ENCODE measurements around the gene PAGR1.
"Not testable (repeated sequence)": the region's sequence is repeated elsewhere in the genome, so short reads cannot be mapped to it uniquely, and the experiment has no call there.

Gene PAGR1

DNA sequence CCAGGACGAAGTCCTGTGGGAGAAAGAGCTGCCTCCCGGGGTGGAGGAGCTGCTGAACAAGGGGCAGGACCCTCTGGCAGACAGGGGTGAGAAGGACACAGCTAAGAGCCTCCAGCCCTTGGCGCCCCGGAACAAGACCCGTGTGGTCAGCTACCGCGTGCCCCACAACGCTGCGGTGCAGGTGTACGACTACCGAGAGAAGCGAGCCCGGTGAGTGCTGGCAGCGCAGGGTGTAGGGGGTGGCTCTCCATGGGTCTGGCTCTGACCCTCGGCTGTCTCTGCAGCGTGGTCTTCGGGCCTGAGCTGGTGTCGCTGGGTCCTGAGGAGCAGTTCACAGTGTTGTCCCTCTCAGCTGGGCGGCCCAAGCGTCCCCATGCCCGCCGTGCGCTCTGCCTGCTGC, 25.7 kb downstream of the PAGR1 start:
- no peak for DNase-seq

DNA sequence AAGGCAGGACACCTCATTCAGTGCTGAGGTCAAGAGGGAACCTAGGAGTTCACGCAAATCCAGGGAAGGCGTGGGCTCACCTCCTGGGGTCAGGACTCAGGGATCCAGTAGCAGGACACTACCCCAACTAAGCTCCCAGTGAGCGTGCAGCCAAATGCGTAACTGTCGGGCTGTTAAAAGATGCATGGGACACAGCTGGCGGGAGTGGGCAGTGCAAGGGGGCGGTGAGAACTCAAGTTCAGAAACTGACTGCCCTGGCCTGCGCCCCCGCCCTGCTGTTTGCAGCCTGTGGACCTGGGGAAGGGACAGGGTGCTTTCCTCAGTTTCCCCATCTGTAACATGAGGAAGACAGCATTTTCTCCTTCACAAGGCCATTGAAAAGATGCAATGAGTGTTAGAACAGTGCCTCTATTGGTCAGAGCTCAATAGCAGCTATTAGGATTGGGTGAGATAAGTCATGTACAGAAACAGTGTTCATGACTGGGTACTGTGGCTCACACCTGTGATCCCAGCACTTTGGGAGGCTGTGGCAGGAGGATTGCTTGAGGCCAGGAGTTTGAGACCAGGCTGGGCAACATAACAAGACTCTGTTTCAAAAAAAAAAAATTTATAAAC, 26.9 kb downstream of the PAGR1 start:
- DNase-seq, result no peak

DNA sequence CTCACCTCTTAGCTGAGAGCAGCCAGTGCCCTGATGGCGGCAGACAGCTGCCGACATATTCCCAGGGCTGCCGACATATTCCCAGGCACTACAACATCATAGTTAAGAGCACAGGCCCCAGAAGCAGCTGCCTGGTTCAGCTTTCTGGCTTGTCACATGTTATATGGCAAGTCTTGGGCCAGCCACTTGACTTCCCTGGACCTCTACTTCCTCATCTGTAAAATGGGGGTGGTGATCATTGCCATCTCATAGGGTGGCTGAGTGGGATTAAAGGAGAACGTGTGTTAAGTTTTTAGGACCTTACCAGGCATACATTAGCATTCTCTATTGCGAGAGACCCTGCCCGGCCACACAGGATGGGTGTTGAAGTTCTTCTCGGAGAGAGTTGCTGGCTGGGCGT, 28.0 kb downstream of the PAGR1 start:
- DNase-seq, result no peak

DNA sequence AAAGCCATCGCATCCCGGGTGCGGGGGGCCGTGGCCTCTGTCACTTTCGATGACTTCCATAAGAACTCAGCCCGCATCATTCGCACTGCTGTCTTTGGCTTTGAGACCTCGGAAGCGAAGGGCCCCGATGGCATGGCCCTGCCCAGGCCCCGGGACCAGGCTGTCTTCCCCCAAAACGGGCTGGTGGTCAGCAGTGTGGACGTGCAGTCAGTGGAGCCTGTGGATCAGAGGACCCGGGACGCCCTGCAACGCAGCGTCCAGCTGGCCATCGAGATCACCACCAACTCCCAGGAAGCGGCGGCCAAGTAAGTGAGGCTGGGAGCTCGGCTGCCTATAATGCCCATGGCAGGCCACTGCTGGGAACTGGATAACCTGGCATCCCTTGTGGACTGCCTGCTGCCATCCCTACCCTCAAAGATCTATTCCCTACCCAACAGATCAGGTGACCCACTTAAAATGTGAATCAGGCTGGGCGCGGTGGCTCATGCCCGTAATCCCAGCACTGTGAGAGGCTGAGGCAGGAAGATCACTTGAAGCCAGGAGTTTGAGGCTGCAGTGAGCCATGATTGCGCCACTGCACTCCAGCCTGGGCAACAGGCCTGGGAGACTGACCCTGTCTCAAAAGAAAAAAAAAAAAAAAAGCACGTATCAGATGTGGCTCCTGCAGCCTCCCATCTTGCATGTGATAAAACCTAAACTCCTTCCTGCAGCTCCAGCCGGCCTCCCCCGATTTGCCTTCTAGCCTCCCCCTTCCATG, 28.8 kb downstream of the PAGR1 start:
- no peak for DNase-seq

DNA sequence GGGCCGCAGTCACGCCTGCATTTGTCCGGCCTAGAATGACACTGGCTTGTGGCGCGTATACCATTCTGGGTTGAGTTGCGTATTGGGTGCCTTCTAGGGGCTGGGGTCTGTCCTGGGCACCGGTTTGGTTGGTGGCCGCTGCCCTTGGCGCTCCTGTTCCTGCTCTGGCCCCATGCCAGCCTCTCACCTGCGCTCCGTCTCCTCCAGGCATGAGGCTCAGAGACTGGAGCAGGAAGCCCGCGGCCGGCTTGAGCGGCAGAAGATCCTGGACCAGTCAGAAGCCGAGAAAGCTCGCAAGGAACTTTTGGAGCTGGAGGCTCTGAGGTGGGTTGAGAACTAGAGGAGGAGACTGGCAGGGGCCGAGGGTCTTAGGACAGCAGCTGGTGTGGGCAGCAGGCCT, 29.7 kb downstream of the PAGR1 start:
- DNase-seq, result no peak

DNA sequence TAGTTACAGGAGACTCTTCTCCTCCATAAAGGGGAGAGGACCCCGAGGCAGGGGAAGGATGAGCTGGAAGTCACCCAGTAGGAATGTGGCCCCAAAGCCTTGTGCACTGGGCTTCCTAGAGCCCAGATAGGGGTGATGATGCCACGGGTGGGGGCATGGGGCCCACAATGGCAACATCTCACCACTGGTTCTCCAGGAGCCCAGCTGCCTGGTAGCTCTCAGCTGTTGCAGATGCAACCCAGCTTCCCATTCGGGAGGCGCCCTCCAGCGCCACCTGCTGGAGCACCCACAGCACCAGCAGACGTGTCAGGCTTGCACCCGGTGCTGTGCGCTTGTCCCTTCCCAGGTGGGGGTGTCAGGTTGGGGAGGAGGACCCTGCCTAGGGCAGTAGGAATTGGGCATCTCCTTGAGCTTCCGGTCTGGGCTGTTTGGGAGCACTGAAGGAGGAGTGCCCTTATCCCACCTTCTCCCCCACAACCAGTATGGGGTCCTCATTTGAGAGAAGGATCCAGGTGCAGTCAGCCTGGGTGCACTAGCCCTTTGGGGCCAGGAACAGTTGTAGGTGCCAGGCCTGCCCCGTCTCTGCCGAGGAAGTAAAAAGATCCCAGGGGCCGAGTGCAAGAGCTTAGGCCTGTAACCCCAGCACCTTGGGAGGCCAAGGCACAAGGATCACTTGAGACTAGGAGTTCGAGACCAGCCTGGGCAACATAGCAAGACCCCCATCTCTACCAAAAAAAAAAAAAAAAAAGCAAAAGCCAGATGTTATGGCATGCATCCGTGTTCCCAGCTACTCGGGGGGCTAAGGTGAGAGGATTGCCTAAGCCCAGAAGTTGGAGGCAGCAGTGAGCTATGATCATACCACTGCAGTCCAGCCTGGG, 32.7 kb downstream of the PAGR1 start:
- peak; percentile 85 for DNase-seq

DNA sequence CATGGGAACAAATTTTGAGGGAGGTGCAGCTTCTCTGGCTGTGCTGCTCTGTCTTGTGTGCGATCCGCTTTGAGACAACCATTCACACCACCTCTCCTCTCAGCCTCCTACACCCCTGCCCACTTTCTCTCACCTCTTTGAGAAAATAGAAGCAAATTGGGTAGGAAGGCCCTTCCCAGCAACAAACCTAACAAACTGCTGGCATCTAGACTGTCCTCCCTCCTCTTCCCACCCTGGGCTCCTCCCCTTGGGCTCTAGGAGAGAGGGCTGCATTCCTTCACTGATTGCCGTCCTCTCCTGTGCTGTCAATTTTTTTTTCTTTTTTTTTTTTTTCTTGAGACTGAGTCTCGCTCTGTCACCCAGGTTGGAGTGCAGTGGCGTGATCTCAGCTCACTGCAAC, 33.6 kb downstream of the PAGR1 start:
- DNase-seq, result no peak

DNA sequence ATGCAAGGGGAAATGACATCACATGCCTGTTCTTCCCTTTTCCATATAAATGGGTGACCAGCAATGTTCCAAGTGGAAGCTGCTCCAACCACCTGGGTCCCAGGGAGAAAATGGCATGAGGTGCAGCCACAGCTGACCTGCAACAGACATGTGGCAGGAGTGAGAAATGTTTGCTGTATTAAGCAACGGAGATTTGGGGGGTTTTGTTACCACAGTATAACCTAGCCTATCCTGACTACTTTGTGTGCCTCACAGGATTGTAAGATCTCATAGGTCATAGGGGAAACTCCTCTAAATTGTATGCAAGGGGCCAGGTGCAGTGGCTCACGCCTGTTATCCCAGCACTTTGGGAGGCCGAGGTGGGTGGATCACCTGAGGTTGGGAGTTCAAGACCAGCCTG, 35.0 kb downstream of the PAGR1 start:
- DNase-seq, result no peak

DNA sequence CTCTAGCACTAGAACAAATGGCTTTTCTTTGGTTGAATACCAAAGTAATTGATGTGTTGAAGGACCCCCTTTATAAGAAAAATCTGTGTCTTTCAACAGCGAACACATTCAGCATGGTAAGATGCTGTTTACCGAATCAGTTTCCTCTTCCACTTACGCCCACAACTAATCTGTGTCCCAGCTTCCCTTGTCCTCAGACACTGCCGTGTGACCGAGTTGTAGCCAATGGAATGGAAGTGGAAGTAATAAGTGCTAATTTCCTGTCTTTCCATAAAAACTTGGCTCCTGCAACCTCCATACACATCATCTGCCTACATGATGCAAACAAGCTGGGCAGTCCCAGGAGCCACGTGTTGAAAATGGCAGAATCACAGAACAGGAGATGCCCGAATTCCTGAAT, 36.7 kb downstream of the PAGR1 start:
- DNase-seq, result no peak

DNA sequence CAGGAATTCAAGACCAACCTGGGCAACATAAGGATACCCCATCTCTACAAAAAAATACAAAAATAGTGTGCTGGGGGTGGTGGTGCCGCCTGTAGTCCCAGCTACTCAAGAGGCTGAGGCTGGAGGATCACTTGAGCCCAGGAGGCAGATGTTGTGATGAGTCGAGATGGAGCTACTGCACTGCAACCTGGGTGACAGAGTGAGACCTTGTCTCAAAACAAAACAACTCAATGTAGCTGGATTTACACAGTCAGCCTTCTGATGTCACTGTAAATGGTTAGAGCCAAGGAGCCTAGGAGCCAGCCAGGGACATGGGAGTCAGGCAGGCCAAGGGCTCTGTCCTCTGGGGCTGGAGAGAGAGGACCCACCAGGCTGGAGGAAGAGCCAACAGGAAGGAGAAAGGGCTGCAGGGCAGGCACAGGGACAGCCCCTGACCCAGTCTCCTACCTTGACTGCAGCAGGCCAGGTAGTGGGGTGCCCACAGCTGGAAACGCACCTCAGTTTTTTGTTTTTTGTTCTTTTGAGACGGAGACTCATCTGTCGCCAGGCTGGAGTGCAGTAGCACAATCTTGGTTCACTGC, 38.7 kb downstream of the PAGR1 start:
- no peak for DNase-seq

DNA sequence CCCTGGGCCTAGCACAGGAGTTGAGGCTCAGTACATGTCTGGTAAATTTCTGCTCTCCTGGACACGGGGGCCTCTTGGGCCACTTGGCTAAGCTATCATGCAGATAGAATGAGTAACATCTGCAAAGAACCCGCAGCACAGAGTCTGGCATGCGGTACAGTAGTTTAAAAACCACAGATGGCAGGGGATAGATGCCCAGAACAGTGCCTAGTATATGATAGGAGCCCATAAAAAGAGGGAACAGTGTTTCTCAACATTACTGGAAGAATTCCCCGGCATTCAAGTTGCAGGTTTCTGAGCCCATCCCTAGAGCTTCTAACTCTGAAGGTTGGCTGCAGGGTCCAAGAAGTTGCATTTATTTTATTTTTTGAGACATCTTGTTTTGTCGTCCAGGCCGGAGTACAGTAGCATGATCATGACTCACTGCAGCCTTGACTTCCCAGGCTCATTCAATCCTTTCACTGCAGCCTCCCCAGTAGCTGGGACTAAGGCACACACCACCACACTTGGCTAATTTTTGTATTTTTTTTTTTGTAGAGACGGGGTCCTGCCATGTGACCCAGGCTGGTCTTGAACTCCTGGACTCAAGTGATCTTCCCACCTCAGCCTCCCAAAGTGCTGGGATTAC, 41.3 kb downstream of the PAGR1 start:
- DNase-seq, result no peak

DNA sequence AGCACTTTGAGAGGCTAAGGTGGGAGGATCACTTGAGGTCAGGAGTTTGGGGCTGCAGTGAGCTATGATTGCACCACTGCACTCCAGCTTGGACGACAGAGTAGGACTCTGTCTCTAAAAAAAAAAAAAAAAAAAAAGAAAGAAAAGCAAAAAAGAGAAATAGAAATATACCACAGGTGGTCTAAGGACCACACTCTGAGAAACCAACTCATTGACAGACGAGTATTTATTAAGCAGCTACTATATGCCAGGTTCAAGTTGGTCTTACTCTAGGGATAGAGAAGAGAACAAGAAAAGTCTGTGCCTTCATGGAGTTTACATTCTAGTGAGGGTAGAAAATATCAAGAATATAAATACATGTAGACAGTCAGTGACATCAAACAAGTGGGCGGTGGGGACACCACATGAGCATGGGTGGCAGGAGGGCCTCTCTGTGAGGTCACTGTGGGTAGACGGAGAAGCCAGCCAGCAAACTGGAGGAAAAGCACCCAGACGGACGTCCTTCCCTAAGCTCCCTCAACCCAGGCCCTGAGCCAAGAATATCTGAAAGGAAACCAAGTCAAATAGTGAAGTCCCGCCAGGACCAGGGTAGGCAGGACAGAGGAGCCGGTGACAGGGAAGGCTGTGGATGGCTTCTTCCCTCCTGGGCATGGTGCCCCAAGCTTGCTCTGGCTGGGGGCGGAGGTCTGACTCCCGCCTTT, 42.3 kb downstream of the PAGR1 start:
- no peak for DNase-seq

DNA sequence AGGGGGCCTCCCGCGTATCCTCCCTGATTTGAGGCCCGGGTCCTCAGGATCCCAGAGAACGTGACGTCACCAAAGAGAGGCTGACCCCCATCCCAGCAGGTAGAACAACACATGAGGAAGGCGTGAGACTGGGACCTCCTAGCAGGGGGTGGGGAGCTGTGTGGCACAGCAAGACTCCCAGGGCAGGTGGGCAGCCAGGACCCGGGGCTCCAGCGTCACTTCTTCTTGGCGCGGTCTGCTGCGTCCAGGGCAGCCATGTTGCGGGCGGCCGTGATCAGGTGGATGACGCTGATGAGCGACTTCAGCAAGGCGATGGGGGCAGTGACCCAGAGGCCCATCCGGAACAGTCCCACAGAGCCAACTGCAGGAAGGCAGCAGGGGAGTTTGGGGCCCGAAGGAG, 43.0 kb downstream of the PAGR1 start:
- no peak for DNase-seq

DNA sequence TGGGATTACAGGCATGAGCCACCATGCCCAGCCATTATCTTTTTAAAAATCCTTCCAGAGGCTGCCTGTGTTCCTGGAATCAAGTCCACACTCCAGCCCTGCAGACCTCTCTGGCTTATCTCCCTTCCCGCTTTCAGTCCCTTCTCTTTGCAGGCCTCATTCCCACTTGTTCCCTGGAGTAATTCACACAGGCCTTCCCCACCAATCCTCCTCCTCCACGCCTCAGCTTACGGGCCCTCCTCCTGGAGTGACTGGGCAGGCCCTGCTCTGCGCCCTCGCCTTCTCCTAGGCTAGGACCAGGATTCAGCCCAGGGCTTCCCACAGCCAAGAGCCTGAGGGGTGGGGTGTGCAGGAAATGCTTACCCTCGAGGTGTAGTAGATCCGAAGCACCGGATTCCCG, 44.3 kb downstream of the PAGR1 start:
- no peak for DNase-seq

DNA sequence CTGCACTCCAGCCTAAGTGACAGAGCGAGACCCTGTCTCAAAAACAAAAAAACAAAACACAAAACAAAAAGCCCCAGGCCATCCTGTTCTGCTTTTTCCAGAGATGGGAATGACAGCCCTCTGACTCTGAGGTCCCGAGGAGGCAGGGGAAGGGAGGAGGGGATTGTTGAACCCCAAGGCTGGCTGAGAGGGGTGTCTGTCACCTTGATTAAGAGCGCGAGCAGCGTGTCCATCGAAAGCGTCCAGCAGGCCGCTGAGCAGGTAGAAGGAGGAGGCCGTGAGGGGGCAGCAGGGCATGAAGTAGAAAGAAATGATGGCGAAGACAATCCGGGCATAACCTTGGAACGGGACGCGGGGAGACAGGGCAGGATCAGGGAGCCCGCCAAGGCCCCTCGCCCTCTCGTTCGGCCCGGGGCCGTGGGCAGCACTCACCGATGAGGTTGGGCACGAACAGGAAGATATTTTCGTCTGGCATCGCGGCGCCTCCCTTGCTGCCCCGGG, 46.5 kb downstream of the PAGR1 start:
- DNase-seq, result no peak

DNA sequence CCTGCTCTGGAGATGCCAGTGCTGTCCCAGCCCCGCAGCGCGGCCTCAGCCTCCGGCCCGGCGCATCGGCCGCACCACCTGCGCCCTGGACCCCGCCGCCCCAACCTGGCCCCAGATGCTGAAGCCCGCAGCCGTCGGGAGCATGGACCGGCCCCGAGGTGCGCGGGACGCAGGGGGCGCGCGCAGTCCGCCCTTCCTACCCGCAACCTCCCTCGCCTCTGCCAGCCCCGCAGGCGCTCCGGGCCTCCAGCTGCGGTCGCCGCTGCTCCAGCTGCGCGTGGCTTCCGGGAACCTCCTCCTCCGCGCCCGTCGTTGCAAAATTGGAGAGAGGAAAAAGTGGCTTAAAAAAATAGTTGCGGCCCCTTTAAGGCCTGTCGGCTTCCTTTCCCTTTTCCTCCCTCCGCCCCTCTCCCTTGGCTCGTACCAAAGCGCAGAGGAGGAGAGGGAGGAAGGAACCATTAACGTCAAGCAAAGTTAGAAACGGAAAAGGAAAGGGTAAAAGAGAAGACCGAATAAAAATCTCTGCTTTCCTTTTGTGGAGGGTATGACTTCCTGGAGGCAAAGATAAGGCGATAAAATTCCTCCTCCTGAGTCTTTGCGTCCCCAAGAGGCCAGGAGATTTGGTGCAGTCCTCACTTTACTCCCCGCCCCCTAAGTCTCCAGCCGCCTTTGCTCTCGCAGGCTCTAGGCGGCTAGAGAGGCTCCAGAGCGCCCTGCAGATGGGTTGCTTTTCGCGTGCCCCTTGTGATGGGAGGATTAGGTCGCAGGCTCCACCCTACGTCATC, 47.1 kb downstream of the PAGR1 start, which contains the start of gene CDIPT:
Gene CDIPT (minus strand): TSS at position 343 of the 785 bp plus-strand sequence. CDS start 369 bp downstream, outside the sequence.
- peak; percentile 90 for DNase-seq

DNA sequence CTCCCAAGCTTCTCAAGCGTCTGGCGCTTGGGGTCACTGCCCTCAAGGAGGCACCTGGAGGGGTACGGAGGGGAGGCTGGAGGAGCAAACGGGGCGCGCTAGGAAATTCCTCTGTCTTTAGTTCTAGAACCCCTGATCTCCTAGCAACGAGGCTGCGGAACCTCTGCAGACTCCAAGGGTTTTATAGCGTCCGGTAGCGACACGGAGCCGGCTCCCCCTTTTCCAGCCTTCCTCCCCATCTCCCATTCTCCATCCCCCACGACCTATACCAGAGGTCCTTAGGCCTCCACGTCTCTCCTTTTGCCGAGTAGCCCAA, 47.7 kb downstream of the PAGR1 start:
- no peak for DNase-seq

DNA sequence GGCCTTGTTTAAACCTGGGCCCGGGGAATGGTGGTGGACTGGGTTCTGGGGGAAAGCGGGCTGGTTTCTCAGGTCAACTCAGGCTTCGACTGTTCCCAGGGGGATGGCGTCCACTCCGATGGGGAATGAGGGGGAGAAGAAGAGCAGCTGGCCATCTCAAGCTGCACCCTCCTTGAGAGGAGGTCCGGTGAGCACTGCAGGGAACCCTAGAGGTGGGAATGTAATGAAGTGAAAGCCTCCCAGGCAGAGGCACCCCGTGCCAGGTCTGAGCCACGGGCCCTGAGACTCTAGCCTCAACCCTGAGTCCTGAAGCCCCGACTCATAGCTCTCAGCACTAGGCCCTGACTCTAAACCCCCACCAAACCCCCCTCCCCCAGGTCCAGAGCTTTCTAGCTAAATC, 48.3 kb downstream of the PAGR1 start:
- no peak for DNase-seq

DNA sequence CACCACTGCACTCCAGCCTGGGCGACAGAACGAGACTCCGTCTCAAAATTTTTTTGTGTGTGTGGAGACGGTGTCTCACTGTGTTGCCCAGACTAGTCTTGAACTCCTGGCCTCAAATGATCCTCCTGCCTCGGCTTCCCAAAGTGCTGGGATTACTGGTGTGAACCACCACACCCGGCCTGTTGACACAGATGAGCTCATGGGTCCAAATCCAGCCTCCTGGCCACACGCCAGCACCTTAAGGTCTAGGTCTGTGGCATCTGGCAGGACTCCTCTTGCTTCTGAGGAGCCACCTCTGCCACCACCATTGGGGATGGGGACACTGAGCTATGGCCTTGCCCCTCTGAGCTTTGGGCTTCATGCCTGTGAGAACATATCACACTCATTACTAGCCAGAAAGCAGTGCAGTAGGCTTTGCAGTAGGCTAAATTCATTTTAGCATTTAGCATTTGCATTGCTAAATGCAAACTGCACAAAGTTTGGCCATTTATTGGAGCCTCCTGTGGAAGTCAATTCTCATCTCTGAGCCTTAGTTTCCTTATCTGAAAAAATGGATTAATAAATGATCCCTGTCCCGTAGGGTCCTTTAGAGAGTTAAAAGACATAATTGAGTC, 52.6 kb downstream of the PAGR1 start:
- no peak for DNase-seq

DNA sequence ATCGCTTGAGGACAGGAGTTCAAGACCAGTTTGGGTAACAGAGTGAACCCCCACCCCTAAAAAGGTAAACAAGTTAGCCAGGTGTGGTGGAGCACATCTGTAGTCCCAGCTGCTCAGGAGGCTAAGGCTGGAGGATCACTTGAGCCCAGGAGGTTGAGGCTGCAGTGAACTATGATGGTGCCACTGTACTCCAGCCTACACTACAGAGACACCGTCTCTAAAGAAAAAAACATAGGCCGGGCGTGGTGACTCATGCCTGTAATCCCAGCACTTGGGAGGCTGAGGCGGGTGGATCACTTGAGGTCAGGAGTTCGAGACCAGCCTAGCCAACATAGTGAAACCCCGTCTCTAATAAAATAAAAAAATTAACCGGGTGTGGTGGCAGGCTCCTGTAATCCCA, 53.1 kb downstream of the PAGR1 start:
- DNase-seq, result not testable (repeated sequence)
